OCI-LY1 (cell line): ENCODE results near the gene KLHL25.

Experiments used
- H2AFZ ChIP-seq: fragments of 200-600 bp; sonication (generic), shearing (Covaris generic); 2 replicates; pipeline ENCODE4 v1.6.0; 2014; ENCODE audit warnings: antibody characterized with exemption, mild to moderate bottlenecking, low read length
- H3F3A ChIP-seq: fragments of 200-600 bp; sonication (generic), shearing (Covaris generic); 2 replicates; pipeline ENCODE4 v1.6.0; 2014; ENCODE audit warnings: mild to moderate bottlenecking, antibody characterized with exemption, low read length, moderate library complexity; ENCODE audit not compliant: insufficient read depth
- H3K27ac ChIP-seq: fragments of 200-600 bp; sonication (generic); 2 replicates; pipeline ENCODE4 v1.5.1; 2014; ENCODE audit warnings: low read length, mixed run types, mild to moderate bottlenecking, low read depth; ENCODE audit not compliant: poor library complexity, severe bottlenecking
- H3K27me3 ChIP-seq: fragments of 200-600 bp; sonication (generic); 2 replicates; pipeline ENCODE4 v1.6.0; 2014; ENCODE audit warnings: antibody characterized with exemption, mild to moderate bottlenecking, low read length, moderate library complexity; ENCODE audit not compliant: insufficient read depth
- H3K36me3 ChIP-seq: fragments of 200-600 bp; sonication (generic); 2 replicates; pipeline ENCODE4 v1.6.1; 2014; ENCODE audit warnings: mild to moderate bottlenecking, antibody characterized with exemption, low read length, moderate library complexity, mixed read lengths; ENCODE audit not compliant: insufficient read depth
- H3K4me1 ChIP-seq: fragments of 200-600 bp; sonication (generic); 2 replicates; pipeline ENCODE4 v1.5.1; 2014; ENCODE audit warnings: mild to moderate bottlenecking, low read length, moderate library complexity; ENCODE audit not compliant: insufficient read depth, severe bottlenecking
- H3K4me2 ChIP-seq: fragments of 200-600 bp; sonication (generic), shearing (Covaris generic); 2 replicates; pipeline ENCODE4 v1.6.1; 2014; ENCODE audit warnings: low read length
- H3K4me3 ChIP-seq: fragments of 200-600 bp; sonication (generic); 2 replicates; pipeline ENCODE4 v1.5.1; 2014; ENCODE audit warnings: low read length, low read depth, mild to moderate bottlenecking, mixed read lengths; ENCODE audit not compliant: poor library complexity, severe bottlenecking
- H3K79me2 ChIP-seq: fragments of 200-600 bp; shearing (Covaris generic); 2 replicates; pipeline ENCODE4 v1.6.1; 2016; ENCODE audit warnings: mixed run types, low read length, mixed read lengths; ENCODE audit not compliant: insufficient read depth
- H3K9ac ChIP-seq: fragments of 200-600 bp; sonication (generic), shearing (Covaris generic); 2 replicates; pipeline ENCODE4 v1.6.1; 2014; ENCODE audit warnings: mild to moderate bottlenecking, low read length, mixed read lengths
- H3K9me2 ChIP-seq: fragments of 200-600 bp; sonication (generic), shearing (Covaris generic); 2 replicates; pipeline ENCODE4 v1.6.1; 2014; ENCODE audit warnings: low read depth, mild to moderate bottlenecking, low read length, mixed read lengths
- H3K9me3 ChIP-seq: fragments of 200-600 bp; shearing (Covaris generic); 2 replicates; pipeline ENCODE4 v1.6.1; 2014; ENCODE audit warnings: low read length, mixed read lengths
- H4K20me1 ChIP-seq: fragments of 200-600 bp; sonication (generic), shearing (Covaris generic); 2 replicates; pipeline ENCODE4 v1.6.0; 2016; ENCODE audit warnings: mild to moderate bottlenecking, low read length; ENCODE audit not compliant: insufficient read depth
- CTCF ChIP-seq: fragments of 200-600 bp; sonication (generic), shearing (Covaris generic); IDR thresholded peaks from 2 replicates; pipeline ENCODE4 v1.5.1; 2017; ENCODE audit warnings: mild to moderate bottlenecking, antibody characterized with exemption, low read length, moderate library complexity, mixed read lengths
- EZH2 ChIP-seq: fragments of 200-600 bp; sonication (generic), shearing (Covaris generic); IDR thresholded peaks from 2 replicates; pipeline ENCODE4 v1.8.0; 2017; ENCODE audit warnings: borderline replicate concordance, mixed run types, mild to moderate bottlenecking, antibody characterized with exemption, low read length, moderate library complexity, mixed read lengths

Gene KLHL25

DNA sequence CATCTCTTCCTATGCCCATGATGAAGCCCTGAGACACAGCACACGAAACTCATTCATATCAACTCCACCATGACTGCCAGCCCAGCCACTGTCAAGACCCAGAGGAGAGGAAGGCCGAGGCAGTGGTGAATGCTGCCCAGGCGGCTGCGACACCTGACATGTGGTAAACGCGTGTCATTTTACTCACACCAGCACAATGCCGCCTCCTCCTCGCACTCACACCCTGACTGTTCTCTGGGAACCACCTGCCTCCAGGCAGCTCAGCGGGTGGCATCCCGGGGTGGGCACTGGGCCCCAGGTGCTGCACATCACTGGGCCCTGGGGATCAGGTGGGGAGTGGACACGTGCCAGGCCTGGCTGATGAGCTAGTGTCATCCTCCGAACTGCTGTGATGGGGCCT lies 21.5 kb downstream of the KLHL25 start:
- H3K4me2 ChIP-seq: no peak overlapping the region
- no peaks in the 10 kb centered on the region for H3K27me3 ChIP-seq
- no peak overlapping the region for H3K9ac ChIP-seq
- no peaks in the 10 kb centered on the region for H3K79me2 ChIP-seq
- no peaks in the 10 kb centered on the region for H3K9me2 ChIP-seq
- H3K4me3 ChIP-seq: no peak overlapping the region
- H3K9me3 ChIP-seq: no peaks in the 10 kb centered on the region
- TF ChIP-seq CTCF (no peak), EZH2 (no peak)
- H3K4me1 ChIP-seq: no peaks in the 10 kb centered on the region
- H3K27ac ChIP-seq: no peak overlapping the region
- no peak overlapping the region for H2AFZ ChIP-seq
- H3K36me3 ChIP-seq: no peaks in the 10 kb centered on the region
- H4K20me1 ChIP-seq: no peaks in the 10 kb centered on the region
- no peaks in the 10 kb centered on the region for H3F3A ChIP-seq

- H2AFZ ChIP-seq: no peak overlapping the region
- no peaks in the 10 kb centered on the region for H3K27me3 ChIP-seq
- no peaks in the 10 kb centered on the region for H4K20me1 ChIP-seq
- no peaks in the 10 kb centered on the region for H3K9me3 ChIP-seq
- no peaks in the 10 kb centered on the region for H3K36me3 ChIP-seq
- no peak overlapping the region for H3K9ac ChIP-seq
- H3K4me1 ChIP-seq: no peaks in the 10 kb centered on the region
- no peaks in the 10 kb centered on the region for H3K9me2 ChIP-seq
- no peak overlapping the region for H3K4me2 ChIP-seq
- no peaks in the 10 kb centered on the region for H3K79me2 ChIP-seq
- H3K27ac ChIP-seq: no peak overlapping the region
- no peak overlapping the region for H3K4me3 ChIP-seq
- TF ChIP-seq CTCF (no peak), EZH2 (no peak)
- H3F3A ChIP-seq: no peaks in the 10 kb centered on the region
Measured at GRCh38 chr15:85772668-85773067, 22.1 kb downstream of the KLHL25 start.

GRCh38 chr15:85771781-85772445 lies 22.8 kb downstream of the KLHL25 start:
- H2AFZ ChIP-seq: no peak overlapping the region
- H3K9ac ChIP-seq: no peak overlapping the region
- no peak overlapping the region for H3K4me3 ChIP-seq
- TF ChIP-seq CTCF (no peak), EZH2 (no peak)
- no peaks in the 10 kb centered on the region for H4K20me1 ChIP-seq
- no peaks in the 10 kb centered on the region for H3K79me2 ChIP-seq
- no peak overlapping the region for H3K4me2 ChIP-seq
- H3K27ac ChIP-seq: no peak overlapping the region
- no peaks in the 10 kb centered on the region for H3K4me1 ChIP-seq
- no peaks in the 10 kb centered on the region for H3K9me3 ChIP-seq
- no peaks in the 10 kb centered on the region for H3K9me2 ChIP-seq
- H3K27me3 ChIP-seq: no peaks in the 10 kb centered on the region
- no peaks in the 10 kb centered on the region for H3F3A ChIP-seq
- H3K36me3 ChIP-seq: no peaks in the 10 kb centered on the region
